ENCODE data around the gene DAB1.

DAB1 gene

DNA sequence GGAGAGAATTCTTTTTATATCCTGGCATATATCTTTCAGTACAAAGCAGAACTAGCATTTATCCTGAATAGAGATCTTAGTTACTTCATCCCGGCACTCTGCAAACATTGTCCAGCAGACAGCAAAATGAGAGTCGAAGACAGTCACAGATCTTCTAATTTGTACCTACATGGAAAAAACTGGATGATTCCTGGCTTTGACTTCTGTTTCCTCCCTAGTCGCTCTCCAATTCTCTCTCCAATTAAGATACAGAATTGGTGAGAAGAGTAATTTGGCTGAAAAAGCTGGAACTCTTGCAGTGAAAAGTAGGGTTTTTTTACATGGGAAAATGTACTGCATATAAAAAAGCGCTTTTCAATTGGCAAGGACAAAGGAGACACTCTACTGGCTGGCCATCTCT is 307.0 kb downstream of the DAB1 start (continued):
- TF ChIP-seq, protein P1, sequence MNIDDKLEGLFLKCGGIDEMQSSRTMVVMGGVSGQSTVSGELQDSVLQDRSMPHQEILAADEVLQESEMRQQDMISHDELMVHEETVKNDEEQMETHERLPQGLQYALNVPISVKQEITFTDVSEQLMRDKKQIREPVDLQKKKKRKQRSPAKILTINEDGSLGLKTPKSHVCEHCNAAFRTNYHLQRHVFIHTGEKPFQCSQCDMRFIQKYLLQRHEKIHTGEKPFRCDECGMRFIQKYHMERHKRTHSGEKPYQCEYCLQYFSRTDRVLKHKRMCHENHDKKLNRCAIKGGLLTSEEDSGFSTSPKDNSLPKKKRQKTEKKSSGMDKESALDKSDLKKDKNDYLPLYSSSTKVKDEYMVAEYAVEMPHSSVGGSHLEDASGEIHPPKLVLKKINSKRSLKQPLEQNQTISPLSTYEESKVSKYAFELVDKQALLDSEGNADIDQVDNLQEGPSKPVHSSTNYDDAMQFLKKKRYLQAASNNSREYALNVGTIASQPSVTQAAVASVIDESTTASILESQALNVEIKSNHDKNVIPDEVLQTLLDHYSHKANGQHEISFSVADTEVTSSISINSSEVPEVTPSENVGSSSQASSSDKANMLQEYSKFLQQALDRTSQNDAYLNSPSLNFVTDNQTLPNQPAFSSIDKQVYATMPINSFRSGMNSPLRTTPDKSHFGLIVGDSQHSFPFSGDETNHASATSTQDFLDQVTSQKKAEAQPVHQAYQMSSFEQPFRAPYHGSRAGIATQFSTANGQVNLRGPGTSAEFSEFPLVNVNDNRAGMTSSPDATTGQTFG (tag by site-specific recombination; IDR thresholded peaks at IDR 0.05; ENCODE audit: borderline replicate concordance): no peak
- TF ChIP-seq EGR2 (tag by site-specific recombination; IDR thresholded peaks at IDR 0.05; ENCODE audit: low read depth) (no peak), TRIM28 (IDR thresholded peaks at IDR 0.05; ENCODE audit: borderline replicate concordance, low read length) (no peak), ZNF354C (tag by site-specific recombination; IDR thresholded peaks at IDR 0.05; ENCODE audit: borderline replicate concordance, low read depth) (no peak), ZBTB20 (tag by site-specific recombination; IDR thresholded peaks at IDR 0.05) (no peak), ZNF610 (tag by site-specific recombination; IDR thresholded peaks at IDR 0.05; ENCODE audit: borderline replicate concordance) (no peak), ZFHX2 (tag by site-specific recombination; conservative IDR thresholded peaks at IDR 0.05) (no peak), ZNF664 (tag by site-specific recombination; IDR thresholded peaks at IDR 0.05) (no peak), ZBTB48 (tag by site-specific recombination; IDR thresholded peaks at IDR 0.05) (no peak), KLF17 (tag by site-specific recombination; IDR thresholded peaks at IDR 0.05) (no peak), ZNF792 (tag by site-specific recombination; IDR thresholded peaks at IDR 0.05) (no peak)

- no peaks in the 10 kb centered on the region for H3K36me3 ChIP-seq (ENCODE audit: control insufficient read depth in 2 of 2, insufficient read depth in 1 of 2, low read length in 2 of 2)
- TF ChIP-seq ZFP41 (tag by site-specific recombination; IDR thresholded peaks at IDR 0.05; ENCODE audit: borderline replicate concordance) (no peak), ZNF596 (tag by site-specific recombination; IDR thresholded peaks at IDR 0.05) (no peak), YY2 (tag by site-specific recombination; IDR thresholded peaks at IDR 0.05) (no peak), ZNF214 (tag by site-specific recombination; IDR thresholded peaks at IDR 0.05; ENCODE audit: borderline replicate concordance) (no peak), ZEB2 (tag by site-specific recombination; IDR thresholded peaks at IDR 0.05) (no peak), SP7 (tag by site-specific recombination; IDR thresholded peaks at IDR 0.05) (no peak)
- TF ChIP-seq, protein P2, sequence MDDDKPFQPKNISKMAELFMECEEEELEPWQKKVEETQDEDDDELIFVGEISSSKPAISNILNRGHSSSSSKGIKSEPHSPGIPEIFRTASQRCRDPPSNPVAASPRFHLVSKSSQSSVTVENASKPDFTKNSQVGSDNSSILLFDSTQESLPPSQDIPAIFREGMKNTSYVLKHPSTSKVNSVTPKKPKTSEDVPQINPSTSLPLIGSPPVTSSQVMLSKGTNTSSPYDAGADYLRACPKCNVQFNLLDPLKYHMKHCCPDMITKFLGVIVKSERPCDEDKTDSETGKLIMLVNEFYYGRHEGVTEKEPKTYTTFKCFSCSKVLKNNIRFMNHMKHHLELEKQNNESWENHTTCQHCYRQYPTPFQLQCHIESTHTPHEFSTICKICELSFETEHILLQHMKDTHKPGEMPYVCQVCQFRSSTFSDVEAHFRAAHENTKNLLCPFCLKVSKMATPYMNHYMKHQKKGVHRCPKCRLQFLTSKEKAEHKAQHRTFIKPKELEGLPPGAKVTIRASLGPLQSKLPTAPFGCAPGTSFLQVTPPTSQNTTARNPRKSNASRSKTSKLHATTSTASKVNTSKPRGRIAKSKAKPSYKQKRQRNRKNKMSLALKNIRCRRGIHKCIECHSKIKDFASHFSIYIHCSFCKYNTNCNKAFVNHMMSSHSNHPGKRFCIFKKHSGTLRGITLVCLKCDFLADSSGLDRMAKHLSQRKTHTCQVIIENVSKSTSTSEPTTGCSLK (tag by site-specific recombination; IDR thresholded peaks at IDR 0.05): no peak
- ChIA-PET POLR2A (no interaction called here), CTCF (no interaction called here)
- no peaks in the 10 kb centered on the region for H3K9me3 ChIP-seq (ENCODE audit: control insufficient read depth, insufficient read depth, low read depth, low read length)
- H3K4me3 ChIP-seq (ENCODE audit: low read depth, low read length): no peak overlapping the region
- peaks cover 6% of the 10 kb centered on the region for H3K4me1 ChIP-seq (ENCODE audit: control insufficient read depth, insufficient read depth, low read length)
- no peak overlapping the region for H3K27ac ChIP-seq (ENCODE audit: extremely low read depth, low read depth, low read length)
Measured at GRCh38 chr1:57115030-57115614, 308.7 kb downstream of the DAB1 start.

- Histone ChIP-seq H3K36me3 (ENCODE audit: control insufficient read depth in 2 of 2, insufficient read depth in 1 of 2, low read length in 2 of 2) (no peaks in the 10 kb centered on the region), H3K9me3 (ENCODE audit: control insufficient read depth, insufficient read depth, low read depth, low read length) (no peaks in the 10 kb centered on the region), H3K4me1 (ENCODE audit: control insufficient read depth, insufficient read depth, low read length) (no peaks in the 10 kb centered on the region), H3K4me3 (ENCODE audit: low read depth, low read length) (no peak overlapping the region), H3K27ac (ENCODE audit: extremely low read depth, low read depth, low read length) (no peak overlapping the region)
- ChIA-PET POLR2A (no interaction called here), CTCF (no interaction called here)
- TF ChIP-seq ZNF621 (tag by site-specific recombination; IDR thresholded peaks at IDR 0.05) (no peak), ZNF175 (tag by site-specific recombination; IDR thresholded peaks at IDR 0.05) (no peak), KLF17 (tag by site-specific recombination; IDR thresholded peaks at IDR 0.05) (no peak), ZNF423 (tag by site-specific recombination; IDR thresholded peaks at IDR 0.05) (no peak), ZNF202 (tag by site-specific recombination; IDR thresholded peaks at IDR 0.05; ENCODE audit: borderline replicate concordance) (no peak), ZNF571 (tag by site-specific recombination; IDR thresholded peaks at IDR 0.05) (no peak), KLF7 (tag by site-specific recombination; IDR thresholded peaks at IDR 0.05; ENCODE audit: borderline replicate concordance) (no peak), ZNF394 (tag by site-specific recombination; IDR thresholded peaks at IDR 0.05; ENCODE audit: borderline replicate concordance) (no peak), PRDM6 (tag by site-specific recombination; IDR thresholded peaks at IDR 0.05) (no peak), ZBTB1 (tag by site-specific recombination; IDR thresholded peaks at IDR 0.05) (no peak)
Measured at GRCh38 chr1:57112148-57112547, 311.7 kb downstream of the DAB1 start.
